Tibial nerve (tissue), 4 donors: ENCODE results near the gene ZMYND15. TPM values are rescaled to one million over a fixed set of nuclear protein-coding genes. Genes with fewer than 3 reads are reported as not detected.

Experiments
- DNase-seq, 2 donors: peaks; one replicate each; pipeline ENCODE4 v3.0.0-alpha.2; 2019; ENCODE audit warnings: low spot score in 2 of 2
- H3K27ac ChIP-seq, 4 donors: fragments of 200-600 bp; sonication (generic) in 3 of 4; one replicate each; pipeline ENCODE4 v1.5.1; 2017 to 2019; ENCODE audit warnings: mild to moderate bottlenecking in 1 of 4
- H3K27me3 ChIP-seq, 2 donors: fragments of 200-600 bp; sonication (generic) in 1 of 2; one replicate each; pipeline versions ENCODE4 v1.5.1 to v1.6.0; 2017 to 2019
- H3K36me3 ChIP-seq, 3 donors: fragments of 200-600 bp; sonication (generic); one replicate each; pipeline ENCODE4 v1.5.1; 2018 to 2019
- H3K4me1 ChIP-seq, 4 donors: fragments of 200-600 bp; sonication (generic) in 3 of 4; one replicate each; pipeline ENCODE4 v1.5.1; 2017 to 2019
- H3K4me3 ChIP-seq, 4 donors: fragments of 200-600 bp; sonication (generic) in 3 of 4; one replicate each; pipeline ENCODE4 v1.5.1; 2017 to 2019; ENCODE audit warnings: mild to moderate bottlenecking in 1 of 4, moderate library complexity in 1 of 4
- H3K9me3 ChIP-seq, 4 donors: fragments of 200-600 bp; sonication (generic) in 3 of 4; one replicate each; pipeline ENCODE4 v1.5.1; 2017 to 2019
- EP300 ChIP-seq, 2 donors: sonication (generic); formaldehyde crosslinking; IDR thresholded peaks; one replicate each; pipeline ENCODE4 v1.6.1; 2017; ENCODE audit warnings: antibody characterized with exemption in 2 of 2, mild to moderate bottlenecking in 1 of 2
- POLR2A ChIP-seq, 2 donors: fragments of 450-650 bp; IDR thresholded peaks; one replicate each; pipeline ENCODE4 v1.6.1; 2017; ENCODE audit warnings: antibody characterized with exemption in 2 of 2, mild to moderate bottlenecking in 2 of 2, moderate library complexity in 2 of 2
- WGBS, 2 donors: methylation state at CpG; one replicate each; pipeline ENCODE4 v1.1.5; 2018; 5-methylcytosine and 5-hydroxymethylcytosine counted together
- total RNA-seq, 4 donors: library from RNA; depleted of rRNA; stranded (reverse); fragments of >200 nt; gene quantifications; one replicate each; pipeline ENCODE4 v1.1.0, GENCODE V29; 2016
- TF ChIP-seq, protein P1 (sequence below), 5 experiments: fragments of 200-600 bp in 3 of 5; fragments of 450-650 bp in 2 of 5; sonication (generic) in 3 of 5; IDR thresholded peaks; one replicate each; pipeline ENCODE4 v1.5.1; 2016 to 2019; ENCODE audit warnings: antibody characterized with exemption in 5 of 5, mild to moderate bottlenecking in 3 of 5, moderate library complexity in 2 of 5

Gene ZMYND15
- total RNA-seq, 4 donors from 2014 or later = 0.42 to 0.66 (median 0.59) TPM; not detected in 1

DNA sequence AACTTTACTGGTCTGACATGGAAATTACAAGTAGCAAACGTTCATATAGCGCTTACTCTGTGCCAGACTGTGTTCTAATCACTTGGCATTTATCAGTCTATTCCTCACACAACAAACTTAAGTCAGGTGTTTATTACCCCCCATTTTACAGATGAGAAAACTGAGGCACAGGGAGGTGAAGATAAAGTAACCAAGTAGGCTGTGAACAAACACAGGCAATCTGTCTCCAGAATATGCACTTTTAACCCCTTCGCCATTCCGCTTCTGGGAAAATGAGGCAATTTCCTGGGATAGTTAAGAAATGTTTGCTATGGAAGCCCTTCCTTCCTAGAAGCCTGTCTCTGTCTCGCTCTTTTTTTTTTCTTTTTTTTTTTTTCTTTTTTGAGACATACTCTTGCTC is 12.3 kb downstream of the ZMYND15 start:
- no peaks in the 10 kb centered on the region for H3K36me3 ChIP-seq
- H3K4me3 ChIP-seq = no peak overlapping the region
- H3K27me3 ChIP-seq = peaks cover 0 to 24% of the 10 kb centered on the region in 2 donors
- H3K27ac ChIP-seq = no peak overlapping the region
- H3K4me1 ChIP-seq = peaks cover 0 to 9% (median 0%) of the 10 kb centered on the region in 4 donors
- no peak for DNase-seq
- TF ChIP-seq EP300 (IDR thresholded peaks at IDR 0.05) = peak in 1 of 2 donors; percentile 24
- TF ChIP-seq, protein P1, sequence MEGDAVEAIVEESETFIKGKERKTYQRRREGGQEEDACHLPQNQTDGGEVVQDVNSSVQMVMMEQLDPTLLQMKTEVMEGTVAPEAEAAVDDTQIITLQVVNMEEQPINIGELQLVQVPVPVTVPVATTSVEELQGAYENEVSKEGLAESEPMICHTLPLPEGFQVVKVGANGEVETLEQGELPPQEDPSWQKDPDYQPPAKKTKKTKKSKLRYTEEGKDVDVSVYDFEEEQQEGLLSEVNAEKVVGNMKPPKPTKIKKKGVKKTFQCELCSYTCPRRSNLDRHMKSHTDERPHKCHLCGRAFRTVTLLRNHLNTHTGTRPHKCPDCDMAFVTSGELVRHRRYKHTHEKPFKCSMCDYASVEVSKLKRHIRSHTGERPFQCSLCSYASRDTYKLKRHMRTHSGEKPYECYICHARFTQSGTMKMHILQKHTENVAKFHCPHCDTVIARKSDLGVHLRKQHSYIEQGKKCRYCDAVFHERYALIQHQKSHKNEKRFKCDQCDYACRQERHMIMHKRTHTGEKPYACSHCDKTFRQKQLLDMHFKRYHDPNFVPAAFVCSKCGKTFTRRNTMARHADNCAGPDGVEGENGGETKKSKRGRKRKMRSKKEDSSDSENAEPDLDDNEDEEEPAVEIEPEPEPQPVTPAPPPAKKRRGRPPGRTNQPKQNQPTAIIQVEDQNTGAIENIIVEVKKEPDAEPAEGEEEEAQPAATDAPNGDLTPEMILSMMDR (IDR thresholded peaks at IDR 0.05) = no peak
- no peaks in the 10 kb centered on the region for H3K9me3 ChIP-seq
- 62 to 67% methylated on average over 5 of the region's 5 CpGs for WGBS, 2 donors

DNA sequence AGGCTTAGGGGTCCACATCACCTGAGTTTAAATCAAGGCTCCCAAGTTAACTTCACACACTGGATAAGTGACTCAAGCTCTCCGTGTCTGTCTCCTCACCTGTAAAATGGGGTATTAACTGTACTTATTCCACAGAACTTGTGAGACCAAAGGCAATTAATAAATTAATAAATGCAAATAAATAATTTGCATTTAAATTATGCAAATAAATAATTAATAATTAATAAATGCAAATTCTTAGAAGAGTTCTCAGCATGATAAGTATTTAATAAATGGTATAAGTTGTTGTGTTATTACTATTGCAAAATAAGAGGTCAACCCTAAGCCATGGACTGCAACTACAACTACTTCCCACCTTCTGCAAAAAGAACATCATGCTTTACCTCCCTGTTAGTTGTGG is 13.8 kb downstream of the ZMYND15 start:
- Histone ChIP-seq H3K36me3 (no peaks in the 10 kb centered on the region), H3K27me3 (peaks cover 0 to 27% of the 10 kb centered on the region in 2 donors), H3K4me1 (peaks cover 0 to 8% (median 0%) of the 10 kb centered on the region in 4 donors), H3K27ac (no peak overlapping the region), H3K4me3 (no peak overlapping the region), H3K9me3 (no peaks in the 10 kb centered on the region)
- DNase-seq = no peak
- no peak for TF ChIP-seq POLR2A (IDR thresholded peaks at IDR 0.05)
- TF ChIP-seq, protein P1 (IDR thresholded peaks at IDR 0.05) = no peak
- no peak for TF ChIP-seq EP300 (IDR thresholded peaks at IDR 0.05)
- 79 to 83% methylated on average over 1 of the region's 1 CpG for WGBS, 2 donors

DNA sequence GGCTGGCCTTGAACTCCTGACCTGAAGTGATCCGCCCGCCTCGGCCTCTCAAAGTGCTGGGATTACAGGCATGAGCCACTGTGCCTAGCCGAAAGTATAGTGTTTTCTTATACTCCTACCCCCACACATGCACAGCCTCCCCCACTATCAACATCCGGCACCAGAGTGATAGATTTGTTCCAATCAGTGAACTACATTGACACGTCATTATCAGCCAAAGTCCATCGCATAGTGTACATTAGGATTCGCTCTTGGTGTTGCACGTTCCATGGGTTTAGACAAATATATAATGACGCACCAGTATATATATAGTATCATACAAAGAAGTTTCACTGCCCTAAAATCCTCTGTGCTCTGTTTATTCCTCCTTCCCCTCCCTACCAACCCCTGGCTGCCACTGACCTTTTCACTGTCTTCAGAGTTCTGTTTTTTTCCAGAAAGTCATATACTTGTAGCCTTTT is 20.2 kb downstream of the ZMYND15 start:
- DNase-seq = no peak
- H3K27ac ChIP-seq = peak overlapping the region in 1 of 4 donors; percentile 2
- no peaks in the 10 kb centered on the region for H3K9me3 ChIP-seq
- H3K4me3 ChIP-seq = no peak overlapping the region
- H3K27me3 ChIP-seq = peaks cover 0 to 12% of the 10 kb centered on the region in 2 donors
- no peaks in the 10 kb centered on the region for H3K36me3 ChIP-seq
- TF ChIP-seq, protein P1 (IDR thresholded peaks at IDR 0.05) = no peak
- TF ChIP-seq EP300 (IDR thresholded peaks at IDR 0.05) = peak; percentile 17 to 51
- H3K4me1 ChIP-seq = no peaks in the 10 kb centered on the region
- 73 to 81% methylated on average over 10 of the region's 10 CpGs for WGBS, 2 donors

DNA sequence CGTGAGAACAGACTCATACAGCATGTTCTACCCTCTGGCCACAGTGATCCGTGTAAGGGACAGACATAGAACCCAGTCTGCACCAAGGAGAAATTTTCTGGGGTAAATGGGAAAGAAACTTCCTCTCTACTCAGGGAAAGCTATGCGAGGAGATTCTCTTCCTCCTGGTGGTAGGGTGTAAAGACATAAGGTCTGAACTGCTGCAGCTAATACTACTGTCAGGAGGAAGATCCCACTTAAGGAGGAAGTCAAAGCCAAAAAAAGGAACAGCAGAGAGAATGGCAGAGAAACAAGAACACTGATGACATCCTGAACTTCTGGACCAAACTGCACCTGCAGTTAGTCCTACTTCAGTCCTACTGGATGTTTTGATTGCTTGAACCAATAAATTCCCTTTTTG is 25.0 kb downstream of the ZMYND15 start:
- Histone ChIP-seq H3K4me1 (no peaks in the 10 kb centered on the region), H3K36me3 (no peaks in the 10 kb centered on the region), H3K9me3 (no peaks in the 10 kb centered on the region), H3K27ac (peak overlapping the region in 2 of 4 donors; percentile 60 to 71), H3K27me3 (no peaks in the 10 kb centered on the region), H3K4me3 (no peak overlapping the region)
- WGBS, 2 donors = 64 to 73% methylated on average over 3 of the region's 3 CpGs
- TF ChIP-seq, protein P1 (IDR thresholded peaks at IDR 0.05) = no peak
- peak; percentile 47 to 74 for TF ChIP-seq EP300 (IDR thresholded peaks at IDR 0.05)
- peak in 1 of 2 donors; percentile 18 for TF ChIP-seq POLR2A (IDR thresholded peaks at IDR 0.05)
- DNase-seq = no peak

DNA sequence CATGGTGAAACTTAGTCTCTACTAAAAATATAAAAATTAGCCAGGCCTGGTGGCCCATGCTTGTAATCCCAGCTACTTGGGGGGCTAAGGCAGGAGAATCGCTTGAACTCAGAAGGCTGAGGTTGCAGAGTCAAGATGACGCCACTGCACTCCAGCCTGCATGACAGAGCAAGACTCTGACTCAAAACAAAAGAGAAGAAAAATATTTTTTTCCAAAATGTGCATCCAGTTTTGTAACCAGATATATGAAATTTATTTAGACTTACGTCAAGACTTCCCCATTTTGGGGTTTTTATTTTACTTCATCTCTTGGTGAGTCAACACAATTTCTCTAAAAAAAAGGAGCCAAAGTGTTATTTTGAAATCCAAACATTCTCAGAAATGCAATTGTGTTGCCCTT is 26.6 kb downstream of the ZMYND15 start:
- TF ChIP-seq, protein P1 (IDR thresholded peaks at IDR 0.05) = no peak
- TF ChIP-seq EP300 (IDR thresholded peaks at IDR 0.05) (peak in 1 of 2 donors; percentile 24), POLR2A (IDR thresholded peaks at IDR 0.05) (no peak)
- no peaks in the 10 kb centered on the region for H3K9me3 ChIP-seq
- no peak overlapping the region for H3K4me3 ChIP-seq
- H3K36me3 ChIP-seq = no peaks in the 10 kb centered on the region
- WGBS, 2 donors = 75 to 81% methylated on average over 3 of the region's 3 CpGs
- no peak for DNase-seq
- peak overlapping the region in 3 of 4 donors; percentile 44 to 72 (median 60) for H3K27ac ChIP-seq
- no peaks in the 10 kb centered on the region for H3K4me1 ChIP-seq
- no peaks in the 10 kb centered on the region for H3K27me3 ChIP-seq
